DND-41 (cell line): Measurements from ENCODE around the gene FOSL1.

Experiments used
- CTCF ChIP-seq: IDR thresholded peaks from 2 replicates; pipeline ENCODE4 v1.5.1; 2012; ENCODE audit warnings: borderline replicate concordance, low read length, moderate library complexity, mild to moderate bottlenecking; ENCODE audit not compliant: poor library complexity, severe bottlenecking; ENCODE audit errors: extremely low read depth
- EZH2 ChIP-seq: IDR thresholded peaks from 3 replicates; pipeline ENCODE4 v1.6.1; 2012; ENCODE audit warnings: borderline replicate concordance, low read depth, mild to moderate bottlenecking, moderate library complexity, low read length, inconsistent platforms; ENCODE audit not compliant: severe bottlenecking

- TF ChIP-seq CTCF = no peak
- TF ChIP-seq EZH2 = no peak
Observed at GRCh38 chr11:65945430-65945911, 45.3 kb upstream of the FOSL1 start, which contains the start of gene TSGA10IP.
